NCI-H446 (cell line): ENCODE data around the gene RNF13.
"Not testable (repeated sequence)": the region's sequence is repeated elsewhere in the genome, so short reads cannot be mapped to it uniquely, and the experiment has no call there.

Experiments
- DNase-seq, 2 experiments: peaks; one replicate each; lab custom pipeline; 2025; lab: John Stamatoyannopoulos, UW

RNF13 gene

GRCh38 chr3:149839896-149840295 is 26.9 kb downstream of the RNF13 start:
- no peak for DNase-seq

GRCh38 chr3:149843502-149843901 is 30.5 kb downstream of the RNF13 start:
- DNase-seq = no peak

DNA sequence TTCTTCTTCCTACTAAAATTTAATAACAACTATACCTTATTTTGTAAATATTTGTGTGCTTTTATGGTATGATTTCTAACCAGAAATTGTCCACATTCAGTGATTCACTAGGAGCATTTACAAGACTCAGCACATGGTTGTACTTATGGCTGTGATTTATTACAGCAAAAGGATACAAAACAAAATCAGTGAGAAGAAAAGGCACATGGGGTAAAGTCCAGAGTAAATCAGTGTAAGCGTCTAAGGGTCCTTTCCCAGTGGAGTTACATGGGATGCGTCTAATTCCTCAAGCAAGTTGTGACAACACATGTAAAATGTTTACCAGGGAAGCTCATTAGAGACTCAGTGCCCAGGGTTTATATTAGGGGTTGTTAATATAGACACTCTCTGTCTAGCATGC is 31.1 kb downstream of the RNF13 start:
- DNase-seq = no peak

DNA sequence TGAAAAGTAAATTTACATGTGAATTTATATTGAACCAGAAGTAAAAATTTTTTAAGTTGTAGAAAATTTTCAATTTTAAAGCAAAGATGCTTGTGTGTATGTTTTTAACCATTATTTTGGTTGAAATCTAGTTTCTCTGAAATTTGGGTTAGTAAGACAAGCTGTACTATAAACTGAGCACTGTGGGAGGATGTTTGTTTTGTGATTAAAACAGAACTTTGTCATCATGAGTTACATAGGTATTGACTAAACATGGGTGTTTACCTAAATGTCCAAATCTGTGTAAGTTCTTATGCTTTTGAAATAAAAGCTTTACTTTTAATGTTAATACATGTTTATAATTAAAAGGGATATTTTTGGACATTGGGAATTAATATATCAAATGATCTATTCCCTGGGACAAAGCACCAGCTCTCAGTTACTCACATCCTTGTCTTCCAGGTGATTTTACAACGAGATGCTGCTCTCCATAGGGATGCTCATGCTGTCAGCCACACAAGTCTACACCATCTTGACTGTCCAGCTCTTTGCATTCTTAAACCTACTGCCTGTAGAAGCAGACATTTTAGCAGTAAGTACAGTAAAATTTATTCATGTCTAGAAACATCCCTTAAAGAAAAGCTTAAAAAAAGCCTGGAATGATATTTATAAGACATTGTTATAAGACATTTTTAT is 32.7 kb downstream of the RNF13 start:
- DNase-seq = no peak

- DNase-seq = no peak
Observed at GRCh38 chr3:149848238-149848637, 35.2 kb downstream of the RNF13 start.

DNA sequence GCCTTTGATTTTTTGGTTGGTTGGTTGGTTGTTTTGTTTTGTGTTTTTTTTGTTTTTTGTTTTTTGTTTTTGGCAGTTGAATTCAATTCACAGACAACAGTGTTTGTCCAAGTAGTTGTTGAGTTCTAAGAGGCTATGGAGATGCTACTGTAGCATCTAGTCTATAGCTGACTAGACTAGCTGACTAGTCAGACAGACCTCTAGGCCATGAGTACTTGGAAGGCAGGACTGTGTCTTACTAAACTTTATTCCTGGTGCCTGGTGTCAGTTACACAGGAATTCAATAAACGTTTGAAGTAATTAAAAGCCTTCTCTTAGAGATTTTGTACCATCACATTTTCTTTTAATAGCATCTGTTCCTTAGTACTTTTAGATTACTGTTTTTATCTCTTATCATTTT is 35.7 kb downstream of the RNF13 start:
- DNase-seq = no peak

GRCh38 chr3:149850787-149851584 is 38.0 kb downstream of the RNF13 start:
- no peak for DNase-seq

DNA sequence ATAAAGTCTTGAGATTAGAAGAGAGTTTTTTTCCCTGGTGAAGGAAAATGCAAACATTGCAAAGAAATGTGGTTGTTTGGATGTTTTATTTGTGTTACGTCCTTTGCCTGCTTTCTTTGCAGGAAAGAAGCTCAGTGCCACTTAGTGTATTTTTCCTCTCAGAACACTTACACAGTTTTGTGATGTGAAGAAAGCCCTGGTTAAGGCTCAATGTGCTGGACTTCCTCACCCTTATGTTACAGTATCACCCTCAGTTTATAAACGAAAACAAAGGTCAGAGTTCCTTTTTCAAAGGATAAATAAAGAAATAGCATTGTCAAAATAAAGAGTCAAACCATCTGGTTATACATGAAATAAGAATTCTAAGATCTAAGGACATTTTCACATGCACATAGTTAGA is 45.9 kb downstream of the RNF13 start:
- DNase-seq = no peak

DNA sequence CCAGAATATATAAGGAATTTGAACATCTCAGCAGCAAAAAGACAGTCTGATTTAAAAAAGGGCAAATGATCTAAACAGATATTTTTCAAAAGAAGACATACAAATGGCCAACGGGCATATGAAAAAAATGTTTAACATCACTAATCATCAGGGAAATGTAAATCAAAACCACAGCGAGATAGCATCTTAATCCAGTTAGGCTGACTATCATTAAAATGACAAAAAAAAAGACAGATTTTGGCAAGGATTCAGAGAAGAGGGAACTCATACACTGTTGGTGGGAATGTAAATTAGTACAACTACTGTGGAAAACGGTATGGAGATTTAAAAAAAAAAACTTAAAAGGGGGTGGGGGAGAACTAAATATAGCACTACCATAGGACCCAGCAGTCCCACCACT is 47.9 kb downstream of the RNF13 start:
- DNase-seq = no peak

DNA sequence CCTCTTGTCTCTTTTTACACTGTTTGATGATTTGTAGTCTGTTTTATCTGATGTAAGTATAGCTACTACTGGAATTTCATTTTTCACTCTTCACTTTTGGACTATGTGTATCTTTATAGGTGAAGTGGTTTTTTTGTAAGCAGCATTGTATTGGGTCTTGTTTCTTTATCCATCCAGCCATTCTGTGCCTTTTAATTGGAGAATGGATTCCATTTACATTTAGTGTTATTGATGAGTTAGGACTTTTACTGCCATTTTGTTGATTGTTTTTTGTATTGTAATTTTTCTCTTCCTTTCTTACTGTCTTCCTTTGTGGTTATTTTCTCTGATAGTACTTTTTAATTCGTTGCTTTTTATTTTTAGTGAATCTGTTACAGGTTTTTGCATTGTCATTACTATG is 54.5 kb downstream of the RNF13 start:
- DNase-seq = no peak

DNA sequence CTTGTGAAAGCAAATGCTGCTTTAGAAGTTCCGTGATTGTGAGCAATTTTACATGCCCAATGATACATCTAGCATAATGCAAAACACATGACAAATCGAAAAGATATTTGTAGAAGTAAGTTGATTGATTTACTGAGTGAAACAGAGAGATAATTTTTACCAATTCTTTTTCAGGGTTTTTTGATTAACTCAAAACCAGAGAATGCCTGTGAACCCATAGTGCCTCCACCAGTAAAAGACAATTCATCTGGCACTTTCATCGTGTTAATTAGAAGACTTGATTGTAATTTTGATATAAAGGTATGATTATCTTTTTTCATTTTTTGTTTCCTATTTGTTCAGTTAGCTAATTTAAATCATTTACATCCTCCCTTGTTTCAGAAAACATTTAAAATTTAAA is 58.8 kb downstream of the RNF13 start:
- DNase-seq = no peak

DNA sequence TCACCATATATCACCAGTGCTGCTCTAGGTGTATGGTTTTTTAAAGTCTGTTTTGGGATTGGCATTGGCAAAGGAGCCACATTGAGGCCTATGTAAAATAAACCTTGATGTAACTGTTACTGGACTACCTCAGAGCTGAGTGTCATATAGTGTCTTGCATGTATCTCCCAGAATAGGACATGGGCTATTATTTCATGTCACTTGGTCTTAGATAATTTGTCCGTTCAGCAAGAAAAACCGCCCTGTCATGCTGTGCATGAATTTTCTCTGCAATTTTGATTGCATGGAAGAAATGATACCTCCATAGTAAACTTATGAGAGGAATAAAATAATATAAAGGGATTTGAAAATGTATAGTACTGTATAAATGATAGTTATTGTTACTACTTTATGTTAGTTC is 59.6 kb downstream of the RNF13 start:
- DNase-seq = no peak

GRCh38 chr3:149877668-149878067 is 64.7 kb downstream of the RNF13 start:
- DNase-seq = no peak

- DNase-seq = peak; percentile 61 to 70
Observed at GRCh38 chr3:149879872-149880271, 66.9 kb downstream of the RNF13 start.

- DNase-seq = no peak
Observed at GRCh38 chr3:149881879-149882278, 68.9 kb downstream of the RNF13 start.

DNA sequence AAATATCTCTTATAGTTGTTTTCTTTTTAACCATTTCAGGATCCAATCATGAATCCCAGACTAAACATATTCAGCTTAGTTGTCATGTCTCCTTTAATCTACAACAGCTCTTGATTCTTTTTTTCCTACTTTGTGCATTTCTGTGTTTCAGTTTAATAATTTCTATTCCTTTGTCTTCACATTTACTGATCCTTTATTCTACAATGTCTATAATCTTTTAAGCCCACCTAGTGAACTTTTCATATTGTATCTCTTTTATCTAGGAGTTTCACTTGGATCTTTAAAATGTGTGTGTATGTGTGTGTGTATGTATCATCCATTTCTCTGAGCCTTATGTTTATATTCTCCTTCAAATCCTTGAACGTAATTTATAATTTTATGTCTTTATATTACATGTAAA is 70.1 kb downstream of the RNF13 start:
- no peak for DNase-seq

DNA sequence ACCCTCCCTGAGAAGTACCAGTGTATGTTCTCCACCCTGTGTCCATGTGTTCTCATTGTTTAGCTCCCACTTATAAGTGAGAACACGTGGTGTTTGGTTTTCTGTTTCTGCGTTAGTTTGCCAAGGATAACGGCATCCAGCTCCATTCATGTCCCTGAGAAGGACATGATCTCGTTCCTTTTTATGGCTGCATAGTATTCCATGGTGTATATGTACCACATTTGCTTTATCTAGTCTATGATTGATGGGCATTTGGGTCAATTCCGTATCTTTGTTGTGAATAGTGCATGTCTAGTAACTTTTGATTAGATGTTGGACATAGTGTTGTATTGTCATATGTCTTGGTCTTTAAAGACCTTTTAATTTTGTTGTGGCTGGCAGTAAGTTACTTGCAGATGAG is 70.8 kb downstream of the RNF13 start:
- DNase-seq = not testable (repeated sequence)

GRCh38 chr3:149884848-149885247 is 71.8 kb downstream of the RNF13 start:
- not testable (repeated sequence) for DNase-seq

- DNase-seq = no peak
Observed at GRCh38 chr3:149886957-149887356, 73.9 kb downstream of the RNF13 start.

DNA sequence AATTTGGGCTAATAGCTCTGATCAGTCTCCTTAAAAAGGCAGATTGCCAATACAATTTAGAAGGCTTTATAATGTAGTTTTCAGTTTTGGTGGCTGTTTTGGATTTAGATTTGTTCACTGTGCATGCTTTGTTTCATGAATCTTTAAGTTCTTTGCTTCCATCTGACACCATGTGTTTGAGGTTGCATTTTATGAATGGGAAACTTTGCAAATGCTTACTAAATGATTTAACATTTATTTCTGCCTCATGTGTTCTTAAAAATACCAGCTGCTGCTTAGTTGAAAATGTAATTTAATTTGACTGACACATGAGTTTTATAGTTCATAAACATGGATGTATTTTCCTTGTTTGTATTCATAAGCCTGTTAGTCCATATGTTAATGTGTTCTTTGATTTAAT is 78.6 kb downstream of the RNF13 start:
- DNase-seq = peak; percentile 43 to 67

DNA sequence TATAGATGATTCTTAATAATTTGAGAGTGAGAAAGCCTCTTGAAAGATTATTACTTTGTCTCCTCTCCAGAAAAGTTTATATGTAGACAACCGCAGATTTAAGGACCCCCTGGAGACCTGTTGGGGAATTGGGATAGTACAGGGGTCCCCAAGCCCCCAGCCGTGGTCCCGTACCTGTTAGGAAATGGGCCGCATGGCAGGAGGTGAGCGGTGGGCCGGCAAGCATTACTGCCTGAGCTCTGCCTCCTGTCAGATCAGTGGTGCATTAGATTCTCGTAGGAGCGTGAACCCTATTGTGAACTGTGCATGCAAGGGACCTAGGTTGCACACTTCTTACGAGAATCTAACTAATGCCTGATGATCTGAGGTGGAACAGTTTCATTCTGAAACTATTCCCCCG is 79.4 kb downstream of the RNF13 start:
- DNase-seq = no peak

GRCh38 chr3:149894205-149894604 is 81.2 kb downstream of the RNF13 start:
- DNase-seq = no peak

DNA sequence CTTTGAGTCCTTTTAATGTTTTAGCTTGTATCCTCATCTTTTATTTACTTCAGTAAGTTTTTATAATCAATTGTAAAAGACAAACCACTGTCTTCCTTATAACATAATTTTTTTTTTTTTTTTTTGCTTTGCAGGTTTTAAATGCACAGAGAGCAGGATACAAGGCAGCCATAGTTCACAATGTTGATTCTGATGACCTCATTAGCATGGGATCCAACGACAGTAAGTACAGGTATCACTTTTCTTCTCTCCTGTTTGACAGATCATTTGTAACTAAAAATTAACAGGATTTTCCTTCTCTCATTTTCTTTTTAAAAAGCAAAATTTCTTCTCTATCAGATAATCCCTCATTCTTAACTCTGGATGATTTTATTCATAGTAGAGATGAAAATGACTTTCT is 82.3 kb downstream of the RNF13 start:
- no peak for DNase-seq

DNA sequence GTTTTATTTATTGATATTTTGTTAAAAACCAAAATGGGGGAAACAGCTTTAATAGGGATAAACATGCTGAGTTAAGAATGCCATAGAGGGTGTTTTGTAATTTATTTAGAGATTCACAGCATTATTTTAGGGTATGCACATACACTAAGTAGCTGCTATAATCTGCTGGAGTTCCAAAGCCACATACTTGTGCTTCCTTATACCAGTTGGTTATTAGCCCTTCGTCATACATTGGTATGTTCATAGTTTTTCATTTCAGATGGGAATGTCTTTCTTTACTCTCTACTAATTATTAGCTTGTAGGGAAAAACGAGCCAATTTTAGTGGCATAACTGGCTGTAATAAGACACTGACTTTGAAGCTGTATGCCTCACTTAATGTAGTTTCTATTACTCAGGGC is 82.8 kb downstream of the RNF13 start:
- DNase-seq = no peak
